GM03348 (cell line): Measurements from ENCODE around the gene RING1.

Source experiments
- DNase-seq: peaks from one replicate; pipeline ENCODE4 v3.0.0; 2012; ENCODE audit warnings: low spot score

Gene RING1

GRCh38 chr6:33247977-33248642 lies 39.8 kb downstream of the RING1 start:
- DNase-seq: peak; percentile 87

DNA sequence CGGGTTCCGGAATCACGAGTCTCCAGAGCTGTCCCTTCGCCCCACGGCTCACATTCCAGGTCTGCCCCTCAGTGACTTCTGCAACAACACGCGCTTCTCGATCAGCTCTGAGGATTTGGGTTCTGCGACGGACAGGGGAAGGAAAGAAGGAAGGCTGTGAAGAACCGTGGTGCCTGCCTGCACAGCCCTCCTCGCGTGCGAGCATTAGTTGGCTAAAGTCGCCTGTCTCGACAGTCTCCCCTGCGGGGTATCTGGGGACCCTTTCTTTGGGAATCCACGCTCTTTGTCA lies 40.3 kb downstream of the RING1 start:
- no peak for DNase-seq

DNA sequence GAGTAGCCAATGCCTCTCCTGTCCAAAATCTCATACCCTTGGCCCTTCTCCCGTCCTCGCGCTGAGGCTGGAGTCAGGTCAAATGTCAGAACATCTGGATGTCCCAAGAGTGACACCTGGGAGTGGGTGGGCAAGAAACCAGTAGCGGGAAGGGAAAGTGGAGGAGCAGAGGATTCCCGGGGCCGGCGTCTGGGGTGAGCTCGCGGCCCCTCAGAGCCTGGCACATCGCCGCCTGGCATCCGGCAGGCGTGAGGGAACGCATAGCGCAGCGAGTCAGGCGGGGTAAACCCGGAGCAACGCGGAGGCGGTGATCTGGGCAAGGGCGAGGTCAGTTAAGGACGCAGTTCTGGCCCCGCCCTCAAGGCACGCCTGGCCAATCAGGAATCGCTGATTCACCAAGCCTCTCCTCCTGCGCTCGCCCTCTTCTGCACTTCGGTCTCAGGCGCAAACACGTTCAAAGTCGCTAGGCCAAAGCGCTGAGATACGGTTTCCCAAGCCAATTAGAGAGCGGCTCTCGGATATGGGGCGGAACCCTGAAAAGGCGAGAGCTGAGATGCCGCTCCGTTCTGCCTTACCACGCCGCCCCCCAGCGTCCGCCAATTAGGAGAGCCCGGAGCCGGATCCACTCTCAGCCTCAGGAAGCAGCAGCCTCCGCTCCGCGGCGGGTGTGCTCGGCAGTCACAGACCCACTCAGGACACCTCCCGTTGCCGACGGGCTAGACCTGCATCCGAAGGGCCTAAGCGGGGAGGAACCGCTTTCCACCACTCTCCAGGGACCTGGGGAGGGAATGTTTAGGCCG lies 40.8 kb downstream of the RING1 start:
- peak; percentile 95 for DNase-seq

DNA sequence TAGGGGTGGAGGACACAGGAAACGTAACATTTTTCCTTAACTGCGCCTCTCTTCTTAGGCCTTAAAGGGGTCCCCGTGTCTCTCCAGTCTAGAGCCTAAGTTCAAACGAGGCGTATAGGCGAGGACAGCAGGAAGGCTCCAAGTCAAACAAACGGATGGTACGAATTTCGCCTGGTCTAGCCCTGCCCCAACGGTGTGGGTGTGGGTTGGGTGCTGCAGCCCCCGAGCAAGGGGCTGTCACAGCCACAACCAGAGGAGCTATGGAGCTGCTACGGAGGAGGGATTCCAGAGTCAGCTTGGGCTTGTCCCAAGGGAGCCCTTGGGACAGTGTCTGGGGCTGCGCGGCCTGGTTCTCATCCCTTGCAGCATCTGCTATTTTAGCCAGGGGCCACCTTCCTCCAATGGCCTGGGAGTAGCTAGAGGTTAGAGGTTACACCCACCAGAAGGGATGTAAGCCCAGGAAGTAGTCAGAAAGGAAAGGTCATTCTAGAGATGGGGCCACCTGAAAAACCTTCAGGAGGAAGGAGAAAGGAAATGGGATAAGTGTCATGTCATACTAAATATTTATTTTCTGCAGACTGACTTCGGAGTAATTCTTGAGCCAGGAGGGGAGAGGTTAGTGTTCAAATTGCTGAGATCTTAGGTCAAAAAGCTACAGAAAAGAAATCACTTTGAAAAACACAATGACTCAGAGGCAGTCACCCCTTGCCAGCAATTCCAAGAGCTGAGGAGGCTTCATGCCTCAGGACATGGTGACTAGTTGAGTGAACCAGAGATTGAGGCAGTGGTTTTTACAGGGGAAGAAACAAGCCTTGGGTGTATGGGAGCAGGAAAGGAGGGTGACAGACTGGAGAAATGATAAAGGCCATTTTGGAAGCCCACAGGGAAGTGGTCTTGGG lies 41.7 kb downstream of the RING1 start:
- DNase-seq: peak; percentile 54

DNA sequence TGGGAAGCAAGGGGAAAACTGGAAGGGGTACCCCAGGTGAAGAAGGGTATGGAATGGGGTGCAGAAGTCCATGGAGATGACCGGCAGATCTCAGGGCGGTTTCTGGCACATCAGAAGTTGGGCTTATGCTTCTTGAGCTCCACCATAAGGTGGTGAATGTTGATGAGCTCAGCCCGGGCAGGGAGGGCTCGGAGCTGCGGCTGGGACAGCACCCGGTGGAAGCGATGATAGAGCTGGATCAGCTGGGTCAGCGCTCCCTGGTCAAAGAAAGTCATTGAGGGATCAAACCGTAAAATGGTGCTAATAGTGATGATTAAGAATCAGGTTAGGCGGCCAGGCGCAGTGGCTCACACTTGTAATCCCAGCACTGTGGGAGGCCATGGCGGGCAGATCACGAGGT lies 42.4 kb downstream of the RING1 start:
- DNase-seq: no peak

DNA sequence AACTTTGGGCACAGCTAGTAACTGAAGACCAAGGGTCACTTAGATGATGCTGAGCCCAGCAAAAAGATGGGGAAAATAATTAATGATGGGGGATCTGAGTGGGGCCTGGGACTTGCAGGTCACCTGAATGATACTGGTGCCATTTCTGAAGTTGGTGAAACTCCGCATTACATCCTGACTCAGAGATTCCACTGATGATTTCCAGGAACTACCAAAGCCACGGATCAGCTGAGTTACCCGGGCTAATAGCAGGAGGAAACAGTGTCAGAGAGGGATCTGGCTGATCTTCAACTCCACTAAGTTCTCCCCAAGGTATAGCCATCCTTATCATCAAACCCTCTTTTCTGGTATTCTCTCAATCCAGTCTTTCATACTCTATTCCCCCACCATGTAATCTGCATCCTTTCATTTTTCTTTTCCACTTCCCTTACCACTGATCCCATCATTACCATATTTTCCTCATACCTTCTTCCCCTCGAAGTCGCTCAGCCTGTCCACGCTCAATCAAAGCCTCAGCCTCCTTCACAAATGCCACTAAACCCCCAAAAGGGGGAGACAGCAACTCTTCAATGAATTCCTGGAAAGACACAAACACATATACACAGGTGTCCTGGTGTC lies 43.2 kb downstream of the RING1 start:
- no peak for DNase-seq

GRCh38 chr6:33252759-33253158 lies 44.5 kb downstream of the RING1 start:
- peak; percentile 37 for DNase-seq

DNA sequence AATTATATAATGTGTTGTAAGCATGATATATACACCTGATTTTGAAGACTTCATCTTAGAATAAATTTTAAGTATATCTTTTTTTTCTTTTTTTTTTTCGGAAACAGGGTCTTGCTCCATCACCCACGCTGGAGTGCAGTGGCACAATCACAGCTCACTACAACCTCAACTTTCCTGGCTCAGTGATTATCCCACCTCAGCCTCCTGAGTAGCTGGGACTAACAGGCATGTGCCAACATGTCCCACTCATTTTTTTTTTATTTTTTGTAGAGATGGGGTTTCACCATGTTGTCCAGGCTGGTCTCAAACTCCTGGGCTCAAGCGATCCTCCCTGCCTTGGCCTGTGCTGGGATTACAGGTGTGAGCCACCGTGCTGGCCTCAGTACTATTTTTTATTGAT lies 46.3 kb downstream of the RING1 start:
- no peak for DNase-seq

GRCh38 chr6:33259032-33259431 lies 50.7 kb downstream of the RING1 start:
- DNase-seq: no peak
